HEK293T (cell line): Measurements from ENCODE around the gene IRS1.

Experiments
- ARNT ChIP-seq: fragments of 450-650 bp; IDR thresholded peaks from 2 replicates; pipeline ENCODE4 v1.6.1; 2017; ENCODE audit warnings: mild to moderate bottlenecking
- BHLHE40 ChIP-seq: fragments of 450-650 bp; IDR thresholded peaks from 2 replicates; pipeline ENCODE4 v1.6.1; 2016; ENCODE audit warnings: mild to moderate bottlenecking, moderate library complexity, borderline replicate concordance
- ELF4 ChIP-seq: fragments of 450-650 bp; IDR thresholded peaks from 2 replicates; pipeline ENCODE4 v1.6.1; 2017; ENCODE audit warnings: antibody characterized with exemption
- FOXA1 ChIP-seq: fragments of 450-650 bp; IDR thresholded peaks from 2 replicates; pipeline ENCODE4 v1.6.1; 2016; ENCODE audit warnings: mild to moderate bottlenecking
- FOXK2 ChIP-seq: fragments of 450-650 bp; IDR thresholded peaks from 2 replicates; pipeline ENCODE4 v1.6.1; 2016; ENCODE audit warnings: mild to moderate bottlenecking
- FOXM1 ChIP-seq: fragments of 450-650 bp; IDR thresholded peaks from 2 replicates; pipeline ENCODE4 v1.6.1; 2017; ENCODE audit warnings: mild to moderate bottlenecking, borderline replicate concordance
- L3MBTL2 ChIP-seq: fragments of 450-650 bp; conservative IDR thresholded peaks from 2 replicates; pipeline ENCODE4 v1.6.1; 2016; ENCODE audit warnings: mild to moderate bottlenecking
- SP1 ChIP-seq: fragments of 450-650 bp; IDR thresholded peaks from 2 replicates; pipeline ENCODE4 v1.6.1; 2017
- SUZ12 ChIP-seq: fragments of 450-650 bp; IDR thresholded peaks from 2 replicates; pipeline ENCODE4 v1.6.1; 2016; ENCODE audit warnings: mild to moderate bottlenecking
- TARDBP ChIP-seq: fragments of 450-650 bp; IDR thresholded peaks from 2 replicates; pipeline ENCODE4 v1.6.1; 2016
- ZNF384 ChIP-seq: fragments of 450-650 bp; IDR thresholded peaks from 2 replicates; pipeline ENCODE4 v1.6.1; 2016

GRCh38 chr2:226773291-226773690 lies 26.3 kb downstream of the IRS1 start:
- TF ChIP-seq SUZ12 (no peak), BHLHE40 (no peak), ZNF384 (no peak), TARDBP (no peak), ELF4 (no peak), ARNT (no peak), FOXK2 (no peak), SP1 (no peak), FOXA1 (no peak), L3MBTL2 (no peak), FOXM1 (no peak)
